NCI-H1048 (cell line): ENCODE results near the gene SEMA3A.
"Not testable (repeated sequence)": the region's sequence is repeated elsewhere in the genome, so short reads cannot be mapped to it uniquely, and the experiment has no call there.

Experiments
- DNase-seq: peaks from one replicate; lab custom pipeline; 2025; lab: John Stamatoyannopoulos, UW

The SEMA3A gene

DNA sequence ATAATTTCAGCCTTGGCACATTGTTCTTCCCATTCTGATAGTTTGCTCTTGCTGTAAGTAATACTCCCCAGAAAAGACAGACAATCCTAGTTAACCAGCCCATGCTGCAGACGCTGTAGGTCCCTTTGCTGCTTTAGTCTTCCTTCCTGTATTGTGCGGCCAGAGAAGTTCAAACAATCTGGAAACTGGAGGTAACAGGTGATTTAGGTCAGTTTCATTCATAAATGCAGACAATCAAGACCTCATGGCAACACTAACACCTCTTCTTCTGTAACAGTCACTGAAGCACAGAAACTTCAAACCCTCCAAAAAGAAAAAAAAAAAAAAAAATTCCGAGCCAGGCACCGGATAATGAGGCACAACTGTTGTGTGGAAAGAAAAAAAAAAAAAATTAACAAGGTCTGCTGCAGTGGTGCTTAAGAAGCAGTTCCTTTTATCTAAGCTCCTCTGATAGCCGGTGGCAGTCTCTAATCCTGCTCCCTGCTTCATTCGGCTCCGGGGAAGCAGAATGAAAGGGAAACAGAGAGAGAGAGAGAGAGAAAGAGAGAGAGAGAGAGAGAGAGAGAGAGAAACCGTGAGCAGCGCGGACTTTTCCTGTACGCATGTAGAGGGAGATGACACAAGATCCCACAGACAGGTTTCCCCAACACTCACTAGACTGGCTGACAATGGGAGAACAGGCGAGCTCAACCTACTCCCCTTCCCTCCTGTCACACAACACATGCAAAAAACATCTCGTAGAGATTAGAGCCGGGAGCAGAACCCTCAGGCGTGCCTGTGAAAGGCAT lies at the start of gene SEMA3A:
Gene SEMA3A, minus strand, starts transcription at position 306 of the 788 bp plus-strand sequence. Its CDS starts 203 bp downstream, at position 103.
- DNase-seq: no peak

DNA sequence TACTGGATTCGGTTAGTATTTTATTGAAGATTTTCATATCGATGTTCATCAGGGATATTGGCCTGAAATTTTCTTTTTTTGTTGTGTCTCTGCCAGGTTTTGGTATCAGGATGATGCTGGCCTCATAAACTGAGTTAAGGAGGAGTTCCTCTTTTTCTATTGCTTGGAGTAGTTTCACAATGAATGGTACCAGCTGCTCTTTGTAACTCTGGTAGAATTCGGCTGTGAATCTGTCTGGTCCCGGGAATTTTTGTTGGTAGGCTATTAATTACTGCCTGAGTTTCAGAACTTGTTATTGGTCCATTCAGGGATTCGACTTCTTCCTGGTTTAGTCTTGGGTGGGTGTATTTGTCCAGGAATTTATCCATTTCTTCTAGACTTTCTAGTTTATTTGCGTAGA lies 48.4 kb upstream of the SEMA3A start:
- DNase-seq: not testable (repeated sequence)

DNA sequence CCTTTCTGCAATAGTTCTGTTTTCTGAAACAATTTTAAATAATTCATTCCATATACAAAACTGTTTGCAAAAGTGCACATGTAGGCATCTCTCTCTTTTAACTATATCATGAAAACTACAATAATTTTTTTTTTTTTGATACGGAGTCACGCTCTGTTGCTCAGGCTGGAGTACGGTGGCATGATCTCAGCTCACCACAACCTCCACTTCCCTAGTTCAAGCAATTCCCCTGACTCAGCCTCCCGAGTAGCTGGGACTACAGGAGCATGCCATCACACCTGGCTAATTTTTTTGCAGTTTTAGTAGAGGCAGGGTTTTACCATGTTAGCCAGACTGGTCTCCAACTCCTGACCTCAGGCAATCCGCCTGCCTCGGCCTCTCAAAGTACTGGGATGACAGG lies 44.0 kb upstream of the SEMA3A start:
- DNase-seq: no peak

GRCh38 chr7:84237533-84238173 lies 43.1 kb upstream of the SEMA3A start:
- DNase-seq: no peak

DNA sequence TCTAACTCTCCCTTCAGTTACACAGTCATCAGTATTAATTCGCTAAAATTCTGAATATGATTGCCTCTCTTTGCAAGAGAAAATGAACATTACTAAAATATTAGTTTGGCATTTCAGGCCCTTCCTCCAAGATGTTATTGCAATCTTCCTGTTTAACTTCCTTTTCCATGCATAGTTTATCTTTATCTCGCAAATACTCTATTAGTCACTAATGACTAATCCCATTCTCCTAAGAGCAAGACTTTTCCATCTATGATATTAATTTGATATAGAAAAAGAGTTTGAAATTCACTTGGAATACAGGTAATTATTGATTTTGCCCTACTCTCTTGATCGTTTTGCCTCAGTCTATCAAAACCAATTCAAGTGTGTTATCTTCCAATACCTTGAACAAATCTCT lies 41.8 kb upstream of the SEMA3A start:
- no peak for DNase-seq

- no peak for DNase-seq
Observed at GRCh38 chr7:84232646-84233045, 38.1 kb upstream of the SEMA3A start.

GRCh38 chr7:84231157-84231556 lies 36.6 kb upstream of the SEMA3A start:
- no peak for DNase-seq

GRCh38 chr7:84230491-84230890 lies 35.9 kb upstream of the SEMA3A start:
- no peak for DNase-seq

DNA sequence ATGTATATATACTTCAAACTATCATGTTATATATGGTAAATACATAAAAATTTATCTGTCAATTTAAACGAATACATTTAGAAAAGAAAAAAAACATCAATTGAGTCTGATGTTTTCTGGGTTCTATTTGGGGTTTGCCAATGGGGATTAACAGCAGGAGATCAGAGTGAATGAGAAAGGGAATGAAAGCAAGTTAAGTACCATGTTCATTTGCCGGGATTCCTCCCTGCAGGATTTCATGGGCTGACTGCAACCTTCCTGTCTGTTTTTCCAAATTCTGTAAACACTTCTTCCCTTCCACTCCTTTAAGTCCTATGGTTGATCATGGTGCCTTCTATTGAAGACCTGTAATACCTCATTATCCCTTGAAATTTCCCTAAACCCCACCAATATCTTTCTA lies 33.9 kb upstream of the SEMA3A start:
- no peak for DNase-seq

GRCh38 chr7:84226759-84227158 lies 32.2 kb upstream of the SEMA3A start:
- DNase-seq: no peak

- no peak for DNase-seq
Observed at GRCh38 chr7:84224505-84224904, 29.9 kb upstream of the SEMA3A start.

GRCh38 chr7:84219310-84219709 lies 24.7 kb upstream of the SEMA3A start:
- DNase-seq: no peak

DNA sequence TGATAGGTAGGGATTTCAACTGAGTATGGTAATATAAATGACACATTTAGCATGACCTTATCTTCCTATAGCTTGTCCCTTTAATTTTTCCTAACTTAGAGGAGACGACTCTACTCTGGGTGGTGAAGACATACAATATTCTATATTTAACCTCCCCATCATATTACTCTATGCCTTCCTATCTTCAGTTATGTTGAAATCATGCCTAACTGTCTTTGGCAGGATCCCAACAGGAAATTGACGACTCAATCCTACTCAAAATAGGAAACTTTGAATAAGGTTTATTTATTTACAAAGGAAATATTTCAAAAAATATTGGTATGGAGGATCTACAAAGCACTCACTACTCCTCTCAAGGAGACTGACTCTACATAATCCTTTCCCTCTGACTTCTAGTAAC lies 24.1 kb upstream of the SEMA3A start:
- no peak for DNase-seq

DNA sequence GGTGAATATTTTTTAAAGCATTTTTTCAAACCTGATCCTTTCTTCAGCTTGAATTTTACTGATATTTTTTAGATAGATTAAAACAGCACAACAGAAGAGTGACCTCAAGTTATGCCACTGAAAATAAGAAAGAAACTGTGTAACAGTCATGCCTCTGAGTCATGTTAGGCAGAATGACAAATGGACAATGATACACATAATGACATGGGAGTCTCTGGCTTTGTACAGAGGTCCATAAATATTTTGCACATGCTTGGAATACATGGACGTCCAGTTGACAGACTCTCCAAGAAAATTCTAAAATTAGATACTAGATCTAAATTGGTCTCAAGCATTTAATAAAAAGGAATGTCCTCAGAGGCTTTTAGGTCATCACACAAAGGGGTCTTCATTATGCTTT lies 21.9 kb upstream of the SEMA3A start:
- DNase-seq: no peak

DNA sequence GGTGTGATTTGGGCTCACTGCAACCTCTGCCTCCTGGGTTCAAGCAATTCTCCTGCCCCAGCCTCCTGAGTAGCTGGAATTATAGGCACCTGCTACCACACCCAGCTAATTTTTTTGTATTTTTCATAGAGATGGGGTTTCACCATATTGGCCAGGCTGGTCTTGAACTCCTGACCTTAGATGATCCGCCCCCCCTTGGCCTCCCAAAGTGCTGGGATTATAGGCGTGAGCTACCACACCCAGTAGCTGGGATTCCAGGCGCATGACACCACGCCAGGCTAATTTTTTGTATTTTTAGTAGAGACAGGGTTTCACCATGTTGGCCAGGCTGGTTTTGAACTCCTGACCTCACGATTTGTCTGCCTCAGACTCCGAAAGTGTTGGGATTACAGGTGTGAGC lies 20.2 kb upstream of the SEMA3A start:
- DNase-seq: not testable (repeated sequence)

DNA sequence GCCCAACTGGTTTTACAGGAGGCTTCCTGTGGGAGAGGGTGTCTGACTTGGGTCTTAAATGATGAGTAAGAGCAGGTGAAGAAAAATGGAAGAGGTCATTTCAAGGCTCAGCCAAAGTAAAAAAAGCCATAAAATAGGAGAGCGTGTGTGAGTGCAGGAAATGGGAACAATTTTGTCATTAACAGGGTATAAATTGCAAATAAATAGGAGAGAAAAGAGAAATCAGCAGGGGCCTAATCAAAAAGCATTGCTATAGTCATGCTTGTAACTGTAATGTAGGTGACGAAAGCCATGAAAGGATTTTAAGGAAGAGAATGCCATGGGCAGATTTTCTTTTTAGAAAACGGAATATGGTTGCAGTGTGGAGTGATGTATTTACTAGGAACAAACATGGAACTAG lies 15.7 kb upstream of the SEMA3A start:
- DNase-seq: no peak

- DNase-seq: no peak
Observed at GRCh38 chr7:84209006-84209405, 14.4 kb upstream of the SEMA3A start.

DNA sequence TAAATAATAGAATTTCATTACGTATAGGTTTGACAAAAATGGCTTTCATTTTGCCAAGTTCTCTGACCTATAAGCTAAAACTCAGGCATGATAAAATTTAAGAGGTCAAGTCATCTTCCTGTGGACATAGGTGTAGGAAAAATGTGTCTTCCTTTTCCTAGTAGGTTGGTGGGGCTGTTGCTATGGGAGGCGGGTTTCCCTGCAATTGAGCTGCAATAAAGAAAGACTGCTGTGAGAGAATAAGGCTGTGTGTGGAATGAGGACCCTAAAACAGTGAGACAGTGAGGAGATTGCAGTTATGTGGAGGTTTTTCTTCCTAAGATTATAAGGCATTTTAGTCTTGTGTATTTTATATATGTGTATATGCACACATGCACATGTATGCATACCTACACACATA lies 13.0 kb upstream of the SEMA3A start:
- DNase-seq: no peak

DNA sequence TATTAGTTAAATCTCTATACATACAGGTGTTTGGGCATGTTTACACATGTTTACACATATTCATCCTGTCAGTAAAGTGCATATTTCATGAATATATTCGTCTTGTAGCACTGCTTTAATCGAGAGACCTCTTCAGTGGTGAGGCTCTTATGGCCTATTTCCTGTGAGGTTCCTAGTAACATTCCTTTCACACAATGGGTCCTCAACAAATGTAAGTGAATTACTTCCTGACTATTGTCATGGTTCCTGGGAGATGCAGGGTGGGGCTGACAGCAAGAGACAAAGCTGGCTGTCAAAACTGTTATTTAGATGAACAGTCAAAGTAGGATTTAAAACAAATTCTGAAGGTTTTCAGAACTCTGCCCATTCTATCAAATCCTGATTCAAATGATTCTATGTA lies 12.4 kb upstream of the SEMA3A start:
- DNase-seq: no peak

DNA sequence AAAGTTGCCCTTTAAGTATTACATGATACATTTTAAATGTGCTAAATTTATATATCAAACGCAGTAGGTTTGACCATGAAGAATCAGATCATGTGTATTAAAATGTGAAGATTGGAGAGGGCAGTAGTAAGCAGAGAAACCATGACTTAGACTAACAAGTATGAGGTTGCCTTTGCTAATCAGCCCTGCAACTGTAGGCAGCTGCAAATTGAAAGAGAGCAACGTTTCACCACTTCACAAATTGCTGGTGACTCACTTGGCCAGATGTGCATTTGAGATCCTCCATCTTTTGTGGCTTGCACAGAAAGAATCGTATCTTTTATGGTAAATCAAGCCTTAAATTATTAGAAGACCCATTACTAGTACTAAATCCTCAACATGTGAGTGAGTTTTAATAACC lies 10.1 kb upstream of the SEMA3A start:
- no peak for DNase-seq

DNA sequence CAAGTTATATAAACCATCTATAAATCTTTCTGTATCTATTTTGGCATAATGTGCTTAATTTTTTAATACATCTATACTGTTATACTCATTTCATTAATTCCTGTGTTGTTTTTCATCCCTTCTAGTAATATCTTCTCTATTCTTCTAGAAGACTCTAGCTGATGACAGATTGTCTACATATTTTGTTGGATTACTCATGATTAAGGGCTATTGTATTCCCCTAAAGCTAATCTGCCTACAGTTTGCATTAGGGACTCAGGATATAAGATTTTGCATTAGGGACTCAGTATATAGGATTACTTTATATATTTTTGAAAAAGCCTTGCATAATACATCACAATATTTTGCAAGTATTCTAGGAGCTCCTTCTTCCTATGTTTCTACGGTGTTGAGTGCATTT lies 8.3 kb upstream of the SEMA3A start:
- no peak for DNase-seq

GRCh38 chr7:84200859-84201258 lies 6.3 kb upstream of the SEMA3A start:
- no peak for DNase-seq

DNA sequence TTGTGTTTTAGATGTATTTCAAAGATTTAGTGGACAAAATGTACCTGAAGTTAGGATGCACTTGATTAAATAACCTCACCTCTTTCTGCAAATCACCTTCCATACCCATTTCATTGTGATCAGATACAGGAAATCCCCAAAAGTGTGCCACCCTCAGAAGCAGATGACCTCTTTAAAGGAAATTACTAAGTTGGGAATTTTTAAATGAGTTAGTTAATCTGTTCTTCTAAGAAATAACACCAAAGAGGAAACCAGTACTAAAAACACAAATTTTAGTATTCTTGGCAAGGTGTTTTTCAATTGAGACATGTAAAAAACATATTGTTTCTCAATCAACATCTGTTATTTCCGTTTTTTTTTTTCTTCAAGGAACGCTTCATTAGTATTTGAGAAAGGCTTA lies 4.6 kb upstream of the SEMA3A start:
- DNase-seq: no peak

DNA sequence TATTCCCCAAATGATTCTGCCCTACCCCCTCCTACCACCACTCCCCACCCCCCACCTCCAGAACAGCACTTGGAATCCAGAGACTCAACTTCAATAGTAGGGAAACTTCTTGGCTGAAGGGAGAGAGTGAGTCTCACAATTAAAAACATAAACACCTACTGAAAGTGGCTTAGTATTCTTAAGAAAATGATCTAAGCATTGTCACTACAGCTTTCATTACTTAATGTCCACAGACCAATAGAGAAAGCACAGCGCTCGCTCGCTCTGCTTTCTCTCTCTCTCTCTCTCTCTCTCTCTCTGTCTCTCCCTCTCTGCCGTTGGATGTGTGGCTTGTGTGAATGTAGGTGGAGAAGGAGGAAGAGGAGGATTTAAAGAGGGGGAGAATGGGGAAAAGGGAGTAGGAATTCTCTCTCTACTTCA lies 1.5 kb upstream of the SEMA3A start:
- no peak for DNase-seq
